Activated T-cell treated with anti-CD3 and anti-CD28 coated beads, Interleukin-2, amount 50 U/mL, for 1 hour (primary cell): Measurements from ENCODE around the gene PPP6R2.
A peak's percentile ranks its signal among the peaks of the same experiment; 100 is the strongest.
"Not testable (repeated sequence)": the region's sequence is repeated elsewhere in the genome, so short reads cannot be mapped to it uniquely, and the experiment has no call there.

ENCODE experiments used
- DNase-seq: peaks from one replicate; pipeline ENCODE4 v3.0.0-alpha.2; 2020

The PPP6R2 gene

GRCh38 chr22:50318698-50319411 is 24.3 kb upstream of the PPP6R2 start:
- no peak for DNase-seq

- no peak for DNase-seq
Observed at GRCh38 chr22:50319503-50319951, 23.6 kb upstream of the PPP6R2 start.

GRCh38 chr22:50320116-50320515 is 23.0 kb upstream of the PPP6R2 start:
- DNase-seq: no peak

- no peak for DNase-seq
Observed at GRCh38 chr22:50320671-50321325, 22.3 kb upstream of the PPP6R2 start.

- DNase-seq: not testable (repeated sequence)
Observed at GRCh38 chr22:50322382-50323104, 20.6 kb upstream of the PPP6R2 start.

- DNase-seq: no peak
Observed at GRCh38 chr22:50323900-50324299, 19.2 kb upstream of the PPP6R2 start.

GRCh38 chr22:50325444-50326224 is 17.5 kb upstream of the PPP6R2 start:
- DNase-seq: no peak

GRCh38 chr22:50326225-50326955 is 16.7 kb upstream of the PPP6R2 start:
- DNase-seq: no peak

- peak; percentile 76 for DNase-seq
Observed at GRCh38 chr22:50326956-50327710, 16.0 kb upstream of the PPP6R2 start, which contains the start of gene DENND6B. Gene DENND6B (minus strand): TSS chr22:50327012. CDS start chr22:50326988, 24 bp downstream.

- no peak for DNase-seq
Observed at GRCh38 chr22:50327711-50328019, 15.5 kb upstream of the PPP6R2 start.

- DNase-seq: no peak
Observed at GRCh38 chr22:50329236-50329635, 13.9 kb upstream of the PPP6R2 start.

- DNase-seq: not testable (repeated sequence)
Observed at GRCh38 chr22:50334433-50334832, 8.7 kb upstream of the PPP6R2 start.

- DNase-seq: no peak
Observed at GRCh38 chr22:50337262-50338041, 5.7 kb upstream of the PPP6R2 start.

- no peak for DNase-seq
Observed at GRCh38 chr22:50338042-50338573, 5.0 kb upstream of the PPP6R2 start.

GRCh38 chr22:50338860-50339462 is 4.2 kb upstream of the PPP6R2 start:
- no peak for DNase-seq

- no peak for DNase-seq
Observed at GRCh38 chr22:50339945-50340879, 2.9 kb upstream of the PPP6R2 start.

GRCh38 chr22:50341977-50342650 is 1.0 kb upstream of the PPP6R2 start:
- peak; percentile 86 for DNase-seq

- no peak for DNase-seq
Observed at GRCh38 chr22:50343541-50343935, 411 bp downstream of the PPP6R2 start.
